GM20000 (cell line): ENCODE measurements around the gene EBF4.
A peak's percentile ranks its signal among the peaks of the same experiment; 100 is the strongest.
"Not testable (repeated sequence)": the region's sequence is repeated elsewhere in the genome, so short reads cannot be mapped to it uniquely, and the experiment has no call there.

Experiments used
- DNase-seq: peaks from one replicate; pipeline ENCODE4 v3.0.0; 2012; ENCODE audit warnings: low spot score
- TF ChIP-seq, protein P1 (sequence below): IDR thresholded peaks from 2 replicates; pipeline ENCODE4 v1.5.1; 2012; ENCODE audit warnings: mild to moderate bottlenecking, control low read depth; ENCODE audit errors: extremely low read depth, missing control alignments

EBF4 gene

GRCh38 chr20:2693286-2694007 is 867 bp downstream of the EBF4 start:
- TF ChIP-seq, protein P1, sequence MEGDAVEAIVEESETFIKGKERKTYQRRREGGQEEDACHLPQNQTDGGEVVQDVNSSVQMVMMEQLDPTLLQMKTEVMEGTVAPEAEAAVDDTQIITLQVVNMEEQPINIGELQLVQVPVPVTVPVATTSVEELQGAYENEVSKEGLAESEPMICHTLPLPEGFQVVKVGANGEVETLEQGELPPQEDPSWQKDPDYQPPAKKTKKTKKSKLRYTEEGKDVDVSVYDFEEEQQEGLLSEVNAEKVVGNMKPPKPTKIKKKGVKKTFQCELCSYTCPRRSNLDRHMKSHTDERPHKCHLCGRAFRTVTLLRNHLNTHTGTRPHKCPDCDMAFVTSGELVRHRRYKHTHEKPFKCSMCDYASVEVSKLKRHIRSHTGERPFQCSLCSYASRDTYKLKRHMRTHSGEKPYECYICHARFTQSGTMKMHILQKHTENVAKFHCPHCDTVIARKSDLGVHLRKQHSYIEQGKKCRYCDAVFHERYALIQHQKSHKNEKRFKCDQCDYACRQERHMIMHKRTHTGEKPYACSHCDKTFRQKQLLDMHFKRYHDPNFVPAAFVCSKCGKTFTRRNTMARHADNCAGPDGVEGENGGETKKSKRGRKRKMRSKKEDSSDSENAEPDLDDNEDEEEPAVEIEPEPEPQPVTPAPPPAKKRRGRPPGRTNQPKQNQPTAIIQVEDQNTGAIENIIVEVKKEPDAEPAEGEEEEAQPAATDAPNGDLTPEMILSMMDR: no peak
- DNase-seq: peak; percentile 88

DNA sequence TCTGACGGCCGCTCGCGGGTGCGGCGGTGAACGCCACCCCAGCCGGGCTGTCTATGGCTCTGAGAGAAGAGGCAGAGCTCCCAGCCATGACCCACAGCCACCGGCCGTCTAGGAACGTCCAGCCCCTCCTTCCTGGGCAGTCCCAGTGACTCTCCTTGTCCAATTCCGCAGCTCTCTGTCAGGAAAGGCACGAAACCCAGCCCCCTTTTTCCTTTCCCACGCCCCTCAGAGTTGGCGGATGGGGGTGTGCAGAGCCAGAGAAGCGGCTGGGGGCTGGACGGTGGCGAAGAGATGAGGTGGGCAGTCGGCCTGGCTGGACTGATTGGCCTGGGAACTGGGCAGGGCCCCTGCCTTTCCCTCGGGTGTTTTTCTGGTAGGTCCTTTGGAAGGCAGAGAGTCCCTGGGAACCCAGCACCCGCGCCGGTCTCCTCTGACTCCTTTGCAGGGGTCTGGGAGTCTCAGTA is 1.5 kb downstream of the EBF4 start:
- TF ChIP-seq, protein P1: no peak

GRCh38 chr20:2694519-2694918 is 1.9 kb downstream of the EBF4 start:
- no peak for DNase-seq
- TF ChIP-seq, protein P1: no peak

More for the DNA sequence above, 1.5 kb downstream of the EBF4 start:
- DNase-seq: no peak

DNA sequence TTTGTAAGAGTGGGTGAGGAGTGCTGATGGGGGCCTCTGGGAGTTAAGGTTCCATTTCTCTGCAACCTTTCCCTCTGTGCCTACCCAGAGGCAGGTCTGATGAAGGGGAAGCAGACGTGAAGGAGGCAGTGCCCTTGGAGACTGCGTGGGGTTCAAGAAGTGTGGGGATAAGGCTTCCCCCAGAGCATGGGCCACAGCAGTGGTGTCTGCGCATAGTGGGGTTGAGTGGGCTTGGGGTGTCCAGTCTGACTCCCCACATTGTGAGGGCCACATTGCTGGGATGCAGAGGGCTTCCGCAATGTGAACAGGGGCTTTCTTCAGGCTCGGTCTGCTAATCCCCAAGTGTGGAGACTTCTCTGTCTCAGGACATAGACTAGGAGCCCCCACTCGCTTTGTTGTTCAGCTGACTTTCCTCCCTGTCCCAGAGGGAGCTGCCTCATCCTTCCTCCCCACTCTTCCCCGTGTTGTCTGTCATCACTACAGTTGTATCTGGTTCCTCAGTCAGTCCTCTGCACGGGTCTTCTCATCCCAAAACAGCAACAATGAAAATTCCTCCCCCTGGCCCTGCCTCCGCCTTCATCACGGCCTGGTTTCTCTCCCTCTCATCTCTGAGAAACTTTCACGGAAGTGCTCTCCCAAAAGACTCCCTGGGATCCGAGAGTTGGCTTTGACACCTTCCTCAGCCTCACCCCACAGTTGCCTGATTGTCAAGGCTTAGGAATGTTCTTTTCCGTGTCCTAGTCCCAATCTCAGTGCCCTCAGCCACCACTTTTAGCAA is 2.8 kb downstream of the EBF4 start:
- TF ChIP-seq, protein P1: no peak
- DNase-seq: no peak

GRCh38 chr20:2695984-2696525 is 3.5 kb downstream of the EBF4 start:
- DNase-seq: not testable (repeated sequence)

DNA sequence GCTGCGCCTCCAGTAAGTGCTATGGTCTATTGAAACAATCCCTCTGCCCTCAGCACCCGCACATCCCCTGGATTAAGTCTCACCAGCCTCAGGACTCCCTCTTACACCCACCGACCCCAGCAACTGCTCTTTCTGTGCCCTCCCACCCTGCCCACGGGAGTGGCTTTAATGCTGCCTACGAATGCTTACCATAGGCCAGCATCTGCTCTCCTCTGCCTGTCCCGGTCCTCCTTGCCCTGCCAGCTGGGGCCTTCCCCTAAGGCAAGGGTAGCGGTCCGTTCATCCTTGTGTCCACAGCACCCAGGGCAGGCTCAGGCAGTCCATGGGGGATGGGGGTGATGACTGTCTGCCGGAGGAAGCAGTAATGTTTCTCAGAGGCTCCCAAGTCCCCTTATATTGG is 4.1 kb downstream of the EBF4 start:
- TF ChIP-seq, protein P1: no peak
- no peak for DNase-seq

DNA sequence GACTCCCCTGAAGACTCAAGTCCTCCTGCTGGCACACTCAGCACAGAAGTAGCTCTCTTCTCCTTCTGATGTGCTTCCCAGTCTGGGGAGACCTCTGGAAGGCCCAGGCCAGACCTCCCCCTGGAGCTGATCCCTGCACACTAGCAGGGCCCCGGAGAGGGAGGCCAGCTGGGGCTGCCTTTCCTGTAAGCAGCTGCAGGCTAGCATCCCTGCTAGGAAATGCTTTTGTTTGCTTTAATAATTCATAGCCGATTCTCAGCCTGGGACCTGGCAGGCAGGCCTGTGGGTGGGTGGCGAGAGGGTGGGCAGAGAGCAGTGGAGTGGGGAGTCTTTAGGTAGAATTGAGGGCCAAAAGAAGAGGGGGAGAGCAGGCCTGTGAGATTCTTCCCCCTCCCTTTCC is 5.2 kb downstream of the EBF4 start:
- no peak for DNase-seq

More for the DNA sequence above, 5.2 kb downstream of the EBF4 start:
- TF ChIP-seq, protein P1: no peak
